Heart left ventricle (tissue), 13 donors: ENCODE results near the gene N4BP3.

Experiments
- CTCF ChIP-seq, 12 donors: fragments of 200-600 bp; sonication (generic) in 4 of 12; IDR thresholded peaks; one replicate each; pipeline versions ENCODE4 v1.5.0 to v1.8.0; 2018 to 2022; ENCODE audit warnings: antibody characterized with exemption in 12 of 12, mild to moderate bottlenecking in 5 of 12
- POLR2A ChIP-seq, 2 donors: fragments of 450-650 bp; IDR thresholded peaks; one replicate each; pipeline ENCODE4 v1.6.1; 2017; ENCODE audit warnings: antibody characterized with exemption in 2 of 2, mild to moderate bottlenecking in 2 of 2, moderate library complexity in 2 of 2
- donor health status: ischemic (EF 13 %, LVEDD 7.1; RV severe dilation, severe dysfunction).
- donor health status: DM: no; HTN: yes; CAD: no.
- donor health status: DM: no; HTN: no; CAD: no.
- donor health status: ischemic (EF 25% LVEDD 6.9; RV normal size, moderate dysfunction).
- donor health status: ischemic (EF 25% LVEDD 5.7; RV mildly dilated, moderate dysfunction).
- donor health status: ischemic (EF 35%, LVEDD 5.7; RV mildly dilated, moderate dysfunction).
- donor health status: nonischemic (EF 11% LVEDD 7.7; RV severe dilation, severe dysfunction).
- donor health status: DM: yes; HTN: yes; CAD: no.
- donor health status: PGD.
- donor health status: ischemic (EF 29% LVEDD 5.4; RV normal size, mild dysfunction).
- donor health status: nonischemic (EF 23%, LVEDD 6.1; RV moderate dilation, normal function).

- TF ChIP-seq CTCF (IDR thresholded peaks at IDR 0.05) (no peak), POLR2A (IDR thresholded peaks at IDR 0.05) (no peak)
Measured at GRCh38 chr5:178072749-178073148, 40.6 kb upstream of the N4BP3 start.
